HepG2 (cell line): Measurements from ENCODE around the gene NOSIP. TPM values are rescaled to one million over a fixed set of nuclear protein-coding genes. Genes with fewer than 3 reads are reported as not detected.

ENCODE experiments used
- ATRX ChIP-seq: sonication (generic); formaldehyde crosslinking; IDR thresholded peaks from 2 replicates; pipeline ENCODE4 v1.4.0; 2020; ENCODE audit warnings: missing genetic modification reagents, borderline replicate concordance
- BATF2 ChIP-seq: sonication (generic); formaldehyde crosslinking; IDR thresholded peaks from 2 replicates; pipeline ENCODE4 v1.8.0; 2022; ENCODE audit warnings: mild to moderate bottlenecking, missing genetic modification reagents, moderate library complexity
- CCAR2 ChIP-seq: fragments of 200-400 bp; formaldehyde crosslinking; optimal IDR thresholded peaks from 2 replicates; pipeline ENCODE3; 2018; ENCODE audit warnings: low read depth, mild to moderate bottlenecking, low read length, moderate library complexity
- FOSL1 ChIP-seq: sonication (generic); formaldehyde crosslinking; IDR thresholded peaks from 2 replicates; pipeline ENCODE4 v1.9.0; 2021; ENCODE audit warnings: missing genetic modification reagents, borderline replicate concordance
- FOXK2 ChIP-seq: fragments of 450-650 bp; IDR thresholded peaks from 2 replicates; pipeline ENCODE4 v1.6.1; 2016
- HDAC2 ChIP-seq: sonication (generic); formaldehyde crosslinking; IDR thresholded peaks from 2 replicates; pipeline ENCODE4 v1.4.0; 2020; ENCODE audit warnings: missing genetic modification reagents
- HOXA9 ChIP-seq: sonication (generic); formaldehyde crosslinking; IDR thresholded peaks from 2 replicates; pipeline ENCODE4 v1.8.1; 2022; ENCODE audit warnings: missing genetic modification reagents, mild to moderate bottlenecking, moderate library complexity, borderline replicate concordance
- MATR3 ChIP-seq: sonication (generic); formaldehyde crosslinking; IDR thresholded peaks from 2 replicates; pipeline ENCODE4 v1.4.0; 2020; ENCODE audit warnings: missing genetic modification reagents
- MIER3 ChIP-seq: IDR thresholded peaks from 2 replicates; pipeline ENCODE4 v1.6.1; 2016; ENCODE audit warnings: missing compliant biosample characterization, borderline replicate concordance
- NFAT5 ChIP-seq: sonication (generic); formaldehyde crosslinking; IDR thresholded peaks from 2 replicates; pipeline ENCODE4 v1.4.0; 2020; ENCODE audit warnings: missing genetic modification reagents
- PATZ1 ChIP-seq: sonication (generic); formaldehyde crosslinking; IDR thresholded peaks from 2 replicates; pipeline ENCODE4 v1.4.0; 2020; ENCODE audit warnings: missing genetic modification reagents
- RCOR2 ChIP-seq: IDR thresholded peaks from 2 replicates; pipeline ENCODE4 v1.6.1; 2016; ENCODE audit warnings: missing biosample characterization, missing genetic modification reagents
- RFX1 ChIP-seq: fragments of 450-650 bp; IDR thresholded peaks from 2 replicates; pipeline ENCODE4 v1.6.1; 2017
- RFXANK ChIP-seq: IDR thresholded peaks from 2 replicates; pipeline ENCODE4 v1.6.1; 2016
- SOX6 ChIP-seq, 2 experiments: fragments of 450-650 bp in 1 of 2; sonication (generic) in 1 of 2; formaldehyde crosslinking in 1 of 2; IDR thresholded peaks; 2 replicates each; pipeline versions ENCODE4 v1.4.0 to v1.6.1; 2017 to 2020; ENCODE audit warnings: antibody characterized with exemption in 1 of 2, mild to moderate bottlenecking in 1 of 2, missing genetic modification reagents in 1 of 2
- SUZ12 ChIP-seq: fragments of 150-350 bp; IDR thresholded peaks from 2 replicates; pipeline ENCODE4 v1.6.1; 2014; ENCODE audit warnings: low read depth, low read length
- ZGPAT ChIP-seq: IDR thresholded peaks from 2 replicates; pipeline ENCODE4 v1.6.1; 2016; ENCODE audit warnings: mild to moderate bottlenecking
- ZIK1 ChIP-seq: sonication (generic); formaldehyde crosslinking; IDR thresholded peaks from 2 replicates; pipeline ENCODE4 v1.5.0; 2020; ENCODE audit warnings: mild to moderate bottlenecking, low read depth, missing genetic modification reagents, borderline replicate concordance
- ZNF557 ChIP-seq: sonication (generic); formaldehyde crosslinking; IDR thresholded peaks from 2 replicates; pipeline ENCODE4 v1.4.0; 2020; ENCODE audit warnings: missing genetic modification reagents
- ZNF766 ChIP-seq: sonication (generic); formaldehyde crosslinking; IDR thresholded peaks from 2 replicates; pipeline ENCODE4 v1.5.0; 2020; ENCODE audit warnings: missing genetic modification reagents, borderline replicate concordance
- ZNF788 ChIP-seq: sonication (generic); formaldehyde crosslinking; IDR thresholded peaks from 2 replicates; pipeline ENCODE4 v1.5.0; 2020; ENCODE audit warnings: mild to moderate bottlenecking, missing genetic modification reagents, borderline replicate concordance
- polyA plus RNA-seq, 8 experiments: library from polyadenylated mRNA; depleted of rRNA in 3 of 8; stranded (reverse) in 7 of 8; unstranded in 1 of 8; fragments of >200 nt; fragmentation: Illumina TruSeq in 4 of 8; extraction: Trizol in 4 of 8; gene quantifications; 2 replicates each; pipeline versions ENCODE4 v1.2.1 to v1.2.3, GENCODE V29; 2011 to 2016; ENCODE audit warnings: low read depth in 4 of 8, missing spikeins in 1 of 8, mixed read lengths in 1 of 8; ENCODE audit not compliant: insufficient read depth in 1 of 8
- total RNA-seq, 5 experiments: library from RNA; depleted of rRNA; stranded (reverse); fragments of >200 nt; fragmentation: Illumina TruSeq; extraction: Trizol; gene quantifications; 2 replicates each; pipeline ENCODE4 v1.2.3, GENCODE V29; 2016; ENCODE audit warnings: low read depth in 1 of 5

The NOSIP gene
- total and polyA plus RNA-seq, 2 of the 13 experiments (the other 11 are each of a cell fraction or from before 2014, with no cell fraction given) = 54.3 to 78.0 TPM

- TF ChIP-seq NFAT5 (peak; percentile 21; the same call in 1 of the 2 replicates), MATR3 (CRISPR knock-in tag) (no peak), SOX6 (IDR thresholded peaks at IDR 0.05) (no peak), SOX6 (CRISPR knock-in tag; IDR thresholded peaks at IDR 0.05) (peak; percentile 62), RFX1 (no peak), ZIK1 (no peak), FOSL1 (CRISPR knock-in tag) (no peak), RFXANK (no peak), PATZ1 (CRISPR knock-in tag) (peak; percentile 69), ZGPAT (CRISPR knock-in tag) (peak; percentile 18; the same call in 1 of the 2 replicates), CCAR2 (no peak), HDAC2 (CRISPR knock-in tag) (peak; percentile 23; the same call in 1 of the 2 replicates), ZNF788 (no peak; the same call in 1 of the 2 replicates), SUZ12 (no peak), ATRX (CRISPR knock-in tag) (no peak), MIER3 (CRISPR knock-in tag) (no peak), HOXA9 (CRISPR knock-in tag) (no peak), ZNF766 (CRISPR knock-in tag) (peak; percentile 24; the same call in 1 of the 2 replicates), ZNF557 (CRISPR knock-in tag) (no peak), FOXK2 (no peak), BATF2 (CRISPR knock-in tag) (no peak), RCOR2 (CRISPR knock-in tag) (no peak)
Measured at GRCh38 chr19:49590071-49590970, 10.0 kb upstream of the NOSIP start (continued).
